B cell (primary cell): ENCODE measurements around the gene RPL13A.
A peak's percentile ranks its signal among the peaks of the same experiment; 100 is the strongest.

Experiments
- EZH2 ChIP-seq: IDR thresholded peaks from 2 replicates; pipeline ENCODE4 v1.6.1; 2012; ENCODE audit warnings: borderline replicate concordance, low read depth, mild to moderate bottlenecking, moderate library complexity, low read length; ENCODE audit not compliant: insufficient read depth, poor library complexity, severe bottlenecking
- TF ChIP-seq, protein P1 (sequence below): fragments of 200-600 bp; IDR thresholded peaks from one replicate; pipeline ENCODE4 v1.8.0; 2022; ENCODE audit warnings: antibody characterized with exemption, mild to moderate bottlenecking

GRCh38 chr19:49506575-49507105 is 19.2 kb downstream of the RPL13A start:
- no peak for TF ChIP-seq EZH2
- TF ChIP-seq, protein P1, sequence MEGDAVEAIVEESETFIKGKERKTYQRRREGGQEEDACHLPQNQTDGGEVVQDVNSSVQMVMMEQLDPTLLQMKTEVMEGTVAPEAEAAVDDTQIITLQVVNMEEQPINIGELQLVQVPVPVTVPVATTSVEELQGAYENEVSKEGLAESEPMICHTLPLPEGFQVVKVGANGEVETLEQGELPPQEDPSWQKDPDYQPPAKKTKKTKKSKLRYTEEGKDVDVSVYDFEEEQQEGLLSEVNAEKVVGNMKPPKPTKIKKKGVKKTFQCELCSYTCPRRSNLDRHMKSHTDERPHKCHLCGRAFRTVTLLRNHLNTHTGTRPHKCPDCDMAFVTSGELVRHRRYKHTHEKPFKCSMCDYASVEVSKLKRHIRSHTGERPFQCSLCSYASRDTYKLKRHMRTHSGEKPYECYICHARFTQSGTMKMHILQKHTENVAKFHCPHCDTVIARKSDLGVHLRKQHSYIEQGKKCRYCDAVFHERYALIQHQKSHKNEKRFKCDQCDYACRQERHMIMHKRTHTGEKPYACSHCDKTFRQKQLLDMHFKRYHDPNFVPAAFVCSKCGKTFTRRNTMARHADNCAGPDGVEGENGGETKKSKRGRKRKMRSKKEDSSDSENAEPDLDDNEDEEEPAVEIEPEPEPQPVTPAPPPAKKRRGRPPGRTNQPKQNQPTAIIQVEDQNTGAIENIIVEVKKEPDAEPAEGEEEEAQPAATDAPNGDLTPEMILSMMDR = peak; percentile 77
